ENCODE measurements around the gene PARP11.
"Not testable (repeated sequence)": the region's sequence is repeated elsewhere in the genome, so short reads cannot be mapped to it uniquely, and the experiment has no call there.

PARP11 gene

GRCh38 chr12:3863756-3864155 is 9.4 kb downstream of the PARP11 start:
- TF ChIP-seq ZNF274 (IDR thresholded peaks at IDR 0.05; ENCODE audit: low read depth, low read length) = no peak
- H3K4me3 ChIP-seq (ENCODE audit: low read length) = no peak overlapping the region

GRCh38 chr12:3842517-3842916 is 30.7 kb downstream of the PARP11 start:
- no peak overlapping the region for H3K4me3 ChIP-seq (ENCODE audit: low read length)
- no peak for TF ChIP-seq ZNF274 (IDR thresholded peaks at IDR 0.05; ENCODE audit: low read depth, low read length)

GRCh38 chr12:3841783-3842182 is 31.4 kb downstream of the PARP11 start:
- no peak overlapping the region for H3K4me3 ChIP-seq (ENCODE audit: low read length)
- TF ChIP-seq ZNF274 (IDR thresholded peaks at IDR 0.05; ENCODE audit: low read depth, low read length) = no peak

GRCh38 chr12:3840833-3841232 is 32.4 kb downstream of the PARP11 start:
- not testable (repeated sequence) for H3K4me3 ChIP-seq (ENCODE audit: low read length)

- H3K4me3 ChIP-seq (ENCODE audit: low read length) = not testable (repeated sequence)
Observed at GRCh38 chr12:3839745-3840144, 33.5 kb downstream of the PARP11 start.

GRCh38 chr12:3838701-3839548 is 34.3 kb downstream of the PARP11 start:
- H3K4me3 ChIP-seq (ENCODE audit: low read length) = peak overlapping the region; percentile 44; the same call in 1 of the 2 replicates

- H3K4me3 ChIP-seq (ENCODE audit: low read length) = no peak overlapping the region
Observed at GRCh38 chr12:3838076-3838475, 35.1 kb downstream of the PARP11 start.

GRCh38 chr12:3837049-3837448 is 36.1 kb downstream of the PARP11 start:
- no peak overlapping the region for H3K4me3 ChIP-seq (ENCODE audit: low read length)
- no peak for TF ChIP-seq ZNF274 (IDR thresholded peaks at IDR 0.05; ENCODE audit: low read depth, low read length)

More at GRCh38 chr12:3838076-3838475, 35.1 kb downstream of the PARP11 start:
- no peak for TF ChIP-seq ZNF274 (IDR thresholded peaks at IDR 0.05; ENCODE audit: low read depth, low read length)

- no peak for TF ChIP-seq ZNF274 (IDR thresholded peaks at IDR 0.05; ENCODE audit: low read depth, low read length)
- no peak overlapping the region for H3K4me3 ChIP-seq (ENCODE audit: low read length)
Observed at GRCh38 chr12:3836641-3837040, 36.6 kb downstream of the PARP11 start.

GRCh38 chr12:3835914-3836313 is 37.3 kb downstream of the PARP11 start:
- TF ChIP-seq ZNF274 (IDR thresholded peaks at IDR 0.05; ENCODE audit: low read depth, low read length) = no peak
- H3K4me3 ChIP-seq (ENCODE audit: low read length) = no peak overlapping the region

GRCh38 chr12:3834774-3835173 is 38.4 kb downstream of the PARP11 start:
- TF ChIP-seq ZNF274 (IDR thresholded peaks at IDR 0.05; ENCODE audit: low read depth, low read length) = no peak
- no peak overlapping the region for H3K4me3 ChIP-seq (ENCODE audit: low read length)

- TF ChIP-seq ZNF274 (IDR thresholded peaks at IDR 0.05; ENCODE audit: low read depth, low read length) = no peak
- H3K4me3 ChIP-seq (ENCODE audit: low read length) = no peak overlapping the region
Observed at GRCh38 chr12:3833670-3834310, 39.4 kb downstream of the PARP11 start.

- no peak overlapping the region for H3K4me3 ChIP-seq (ENCODE audit: low read length)
Observed at GRCh38 chr12:3832738-3833137, 40.5 kb downstream of the PARP11 start.

GRCh38 chr12:3828888-3829287 is 44.3 kb downstream of the PARP11 start:
- H3K4me3 ChIP-seq (ENCODE audit: low read length) = no peak overlapping the region
- TF ChIP-seq ZNF274 (IDR thresholded peaks at IDR 0.05; ENCODE audit: low read depth, low read length) = no peak

More at GRCh38 chr12:3832738-3833137, 40.5 kb downstream of the PARP11 start:
- no peak for TF ChIP-seq ZNF274 (IDR thresholded peaks at IDR 0.05; ENCODE audit: low read depth, low read length)

- no peak for TF ChIP-seq ZNF274 (IDR thresholded peaks at IDR 0.05; ENCODE audit: low read depth, low read length)
- H3K4me3 ChIP-seq (ENCODE audit: low read length) = no peak overlapping the region
Observed at GRCh38 chr12:3827301-3828000, 45.7 kb downstream of the PARP11 start.
